ENCODE data around the gene ADGRL1. TPM values are rescaled to one million over a fixed set of nuclear protein-coding genes. Genes with fewer than 3 reads are reported as not detected.
A peak's percentile ranks its signal among the peaks of the same experiment; 100 is the strongest.

ADGRL1 gene
- total and polyA plus RNA-seq, 10 of the 15 experiments (the other 5 are each of a cell fraction or from before 2014, with no cell fraction given): 0.05 to 4.8 (median 0.71) TPM

GRCh38 chr19:14118165-14119051 lies 87.6 kb downstream of the ADGRL1 start (continued):
- TF ChIP-seq PRDM15 (CRISPR knock-in tag; IDR thresholded peaks at IDR 0.05) (no peak), SPI1 (IDR thresholded peaks at IDR 0.05; ENCODE audit: borderline replicate concordance, insufficient read depth, low read depth, low read length) (no peak), POLR2A (IDR thresholded peaks at IDR 0.05; ENCODE audit: low read depth, low read length) (peak; percentile 38), CHD1 (IDR thresholded peaks at IDR 0.05; ENCODE audit: low read depth, low read length) (no peak), LARP7 (IDR thresholded peaks at IDR 0.05) (peak; percentile 75; the same call in 1 of the 2 replicates), TBL1XR1 (IDR thresholded peaks at IDR 0.05; ENCODE audit: low read depth, low read length) (no peak), BACH1 (IDR thresholded peaks at IDR 0.05; ENCODE audit: borderline replicate concordance) (0 out of 2 replicates have a peak, but pooled peaks have one; percentile 51), EED (IDR thresholded peaks at IDR 0.05; ENCODE audit: low read depth) (0 out of 2 replicates have a peak, but pooled peaks have one; percentile 38)

Data from GM12878 (cell line).